ENCODE measurements around the gene TMEM132D. TPM values are rescaled to one million over a fixed set of nuclear protein-coding genes. Genes with fewer than 3 reads are reported as not detected.

Gene TMEM132D
- total RNA-seq, 2 donors from 2014 or later = not detected

- TF ChIP-seq, protein P1, sequence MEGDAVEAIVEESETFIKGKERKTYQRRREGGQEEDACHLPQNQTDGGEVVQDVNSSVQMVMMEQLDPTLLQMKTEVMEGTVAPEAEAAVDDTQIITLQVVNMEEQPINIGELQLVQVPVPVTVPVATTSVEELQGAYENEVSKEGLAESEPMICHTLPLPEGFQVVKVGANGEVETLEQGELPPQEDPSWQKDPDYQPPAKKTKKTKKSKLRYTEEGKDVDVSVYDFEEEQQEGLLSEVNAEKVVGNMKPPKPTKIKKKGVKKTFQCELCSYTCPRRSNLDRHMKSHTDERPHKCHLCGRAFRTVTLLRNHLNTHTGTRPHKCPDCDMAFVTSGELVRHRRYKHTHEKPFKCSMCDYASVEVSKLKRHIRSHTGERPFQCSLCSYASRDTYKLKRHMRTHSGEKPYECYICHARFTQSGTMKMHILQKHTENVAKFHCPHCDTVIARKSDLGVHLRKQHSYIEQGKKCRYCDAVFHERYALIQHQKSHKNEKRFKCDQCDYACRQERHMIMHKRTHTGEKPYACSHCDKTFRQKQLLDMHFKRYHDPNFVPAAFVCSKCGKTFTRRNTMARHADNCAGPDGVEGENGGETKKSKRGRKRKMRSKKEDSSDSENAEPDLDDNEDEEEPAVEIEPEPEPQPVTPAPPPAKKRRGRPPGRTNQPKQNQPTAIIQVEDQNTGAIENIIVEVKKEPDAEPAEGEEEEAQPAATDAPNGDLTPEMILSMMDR (IDR thresholded peaks at IDR 0.05) = no peak
- no peak for DNase-seq (ENCODE audit: low spot score)
- H3K4me1 ChIP-seq = no peaks in the 10 kb centered on the region
- H3K27me3 ChIP-seq = no peaks in the 10 kb centered on the region
- no peak overlapping the region for H3K4me3 ChIP-seq
- H3K9me3 ChIP-seq = no peaks in the 10 kb centered on the region
- no peaks in the 10 kb centered on the region for H3K36me3 ChIP-seq
- no peak overlapping the region for H3K27ac ChIP-seq
These were observed 241.6 kb downstream of the TMEM132D start for GRCh38 chr12:129662234-129662633.

DNA sequence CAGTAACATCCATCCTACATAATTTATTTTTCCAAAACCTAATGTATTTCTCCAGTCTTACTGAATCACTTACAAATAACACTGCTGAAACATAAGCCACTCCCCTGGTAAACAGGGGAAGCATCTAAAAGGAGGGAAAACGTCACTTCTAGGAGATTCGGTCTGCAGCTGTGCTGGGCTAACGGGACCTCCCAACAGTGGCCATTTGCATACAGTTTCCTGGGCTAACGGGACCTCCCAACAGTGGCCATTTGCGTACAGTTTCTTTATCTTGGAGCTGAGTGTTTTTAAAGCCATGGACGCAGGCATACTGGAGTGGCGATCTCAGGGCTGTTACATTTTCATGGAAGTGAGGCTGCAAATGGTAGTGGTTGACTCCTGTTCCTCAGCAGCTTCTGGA, 242.9 kb downstream of the TMEM132D start:
- Histone ChIP-seq H3K9me3 (no peaks in the 10 kb centered on the region), H3K27me3 (no peaks in the 10 kb centered on the region), H3K27ac (no peak overlapping the region), H3K36me3 (no peaks in the 10 kb centered on the region), H3K4me1 (no peaks in the 10 kb centered on the region), H3K4me3 (no peak overlapping the region)
- TF ChIP-seq, protein P1 (IDR thresholded peaks at IDR 0.05) = no peak
- DNase-seq (ENCODE audit: low spot score) = no peak

DNA sequence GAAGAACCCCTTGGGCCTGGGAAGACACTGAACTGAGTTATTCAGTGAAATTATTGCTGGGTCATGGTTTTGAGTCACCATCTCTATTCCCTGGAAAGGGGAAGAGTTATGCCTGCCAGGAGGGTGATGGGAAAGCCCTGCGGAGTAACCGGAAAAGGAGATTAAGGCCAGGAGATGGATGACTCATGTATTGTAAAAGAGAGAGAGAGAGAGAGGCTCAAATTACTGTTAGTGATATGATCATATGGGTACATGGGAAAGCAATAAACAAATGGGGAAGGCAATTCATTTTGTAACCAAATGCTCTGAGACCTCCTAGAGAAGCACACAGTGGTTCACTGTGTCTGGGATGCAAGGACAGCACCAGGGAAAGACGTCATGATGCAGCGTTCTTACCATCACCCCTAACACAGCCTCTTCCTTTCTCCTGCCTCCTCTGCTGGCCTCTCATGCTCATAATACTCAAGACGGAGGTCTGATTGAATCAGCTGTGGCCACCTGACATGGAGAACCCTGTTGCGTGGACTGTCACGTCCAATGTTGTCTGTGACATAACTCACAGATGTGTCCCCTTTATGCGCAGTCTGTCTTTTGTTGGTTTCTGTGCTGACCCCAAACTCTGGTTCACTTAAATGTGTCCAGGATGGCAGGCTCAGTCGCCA, 243.7 kb downstream of the TMEM132D start:
- Histone ChIP-seq H3K36me3 (no peaks in the 10 kb centered on the region), H3K27ac (no peak overlapping the region), H3K27me3 (no peaks in the 10 kb centered on the region), H3K4me1 (no peaks in the 10 kb centered on the region), H3K9me3 (no peaks in the 10 kb centered on the region), H3K4me3 (no peak overlapping the region)
- DNase-seq (ENCODE audit: low spot score) = no peak
- TF ChIP-seq, protein P1 (IDR thresholded peaks at IDR 0.05) = no peak

DNA sequence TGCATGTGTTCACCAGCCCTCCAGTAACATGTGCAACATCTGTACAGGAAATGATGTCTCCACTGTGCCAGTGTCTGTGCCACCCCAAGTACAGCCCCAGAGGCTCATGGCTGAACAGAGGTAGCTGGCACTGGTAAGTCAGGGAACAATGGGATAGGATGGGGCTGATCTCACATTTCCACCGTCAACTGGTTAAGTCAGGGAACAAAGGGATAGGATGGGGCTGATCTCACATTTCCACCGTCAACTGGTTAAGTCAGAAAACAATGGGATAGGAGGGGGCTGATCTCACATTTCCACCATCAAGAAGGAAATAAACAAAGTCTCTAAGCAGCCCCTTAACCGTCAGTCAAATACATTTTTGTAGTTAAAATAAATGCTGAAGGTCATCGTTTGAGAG, 246.6 kb downstream of the TMEM132D start:
- Histone ChIP-seq H3K9me3 (no peaks in the 10 kb centered on the region), H3K27me3 (no peaks in the 10 kb centered on the region), H3K36me3 (no peaks in the 10 kb centered on the region), H3K27ac (no peak overlapping the region), H3K4me3 (no peak overlapping the region), H3K4me1 (no peaks in the 10 kb centered on the region)
- TF ChIP-seq, protein P1 (IDR thresholded peaks at IDR 0.05) = no peak
- no peak for DNase-seq (ENCODE audit: low spot score)

DNA sequence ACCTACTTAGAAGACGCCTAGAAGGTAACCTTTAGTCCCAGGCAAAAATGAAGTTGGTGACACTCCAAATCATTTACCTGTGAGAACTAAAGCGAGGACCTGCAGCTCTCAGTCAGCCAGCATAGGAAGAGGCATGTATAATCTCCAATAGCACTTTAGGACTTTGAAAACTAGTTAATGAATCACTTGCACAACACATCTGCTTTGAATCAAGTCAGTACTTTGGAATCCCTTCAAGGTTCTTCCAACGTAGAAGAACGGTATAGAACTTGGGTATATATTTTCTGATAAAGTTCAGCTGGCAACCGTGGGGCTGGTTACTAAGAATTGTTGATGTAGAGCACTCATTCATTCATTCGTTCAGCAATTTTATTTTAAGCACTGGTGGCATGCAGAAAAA, 251.9 kb downstream of the TMEM132D start:
- TF ChIP-seq, protein P1 (IDR thresholded peaks at IDR 0.05) = no peak
- Histone ChIP-seq H3K9me3 (peaks cover 0 to 8% of the 10 kb centered on the region in 2 donors), H3K36me3 (no peaks in the 10 kb centered on the region), H3K4me3 (no peak overlapping the region), H3K4me1 (no peaks in the 10 kb centered on the region), H3K27ac (no peak overlapping the region), H3K27me3 (no peaks in the 10 kb centered on the region)
- DNase-seq (ENCODE audit: low spot score) = no peak

GRCh38 chr12:129641926-129642325, 261.9 kb downstream of the TMEM132D start:
- Histone ChIP-seq H3K4me1 (no peaks in the 10 kb centered on the region), H3K4me3 (no peak overlapping the region), H3K27me3 (no peaks in the 10 kb centered on the region), H3K36me3 (no peaks in the 10 kb centered on the region), H3K9me3 (no peaks in the 10 kb centered on the region), H3K27ac (no peak overlapping the region)
- TF ChIP-seq, protein P1 (IDR thresholded peaks at IDR 0.05) = no peak
- DNase-seq (ENCODE audit: low spot score) = no peak
